K562 (cell line): Measurements from ENCODE around the gene EPB41L4B. TPM values are rescaled to one million over a fixed set of nuclear protein-coding genes. Genes with fewer than 3 reads are reported as not detected.
A peak's percentile ranks its signal among the peaks of the same experiment; 100 is the strongest.

Experiments used
- CXXC5 ChIP-seq: fragments of 250-450 bp; sonication (Bioruptor Pico); IDR thresholded peaks from 2 replicates; pipeline ENCODE4 v1.8.0; 2022; ENCODE audit warnings: inconsistent platforms, mild to moderate bottlenecking, moderate library complexity
- HEY1 ChIP-seq: fragments of 250-450 bp; sonication (Bioruptor Pico); IDR thresholded peaks from 2 replicates; pipeline ENCODE4 v1.5.0; 2020; ENCODE audit warnings: mild to moderate bottlenecking, moderate library complexity, borderline replicate concordance
- JUNB ChIP-seq: fragments of 450-650 bp; formaldehyde crosslinking; conservative IDR thresholded peaks from 2 replicates; pipeline ENCODE4 v1.4.0; 2020; ENCODE audit warnings: mild to moderate bottlenecking
- KDM2B ChIP-seq: fragments of 250-450 bp; sonication (Bioruptor Pico); IDR thresholded peaks from 2 replicates; pipeline ENCODE4 v1.8.0; 2021; ENCODE audit warnings: mild to moderate bottlenecking, moderate library complexity
- KLF1 ChIP-seq: fragments of 450-650 bp; IDR thresholded peaks from 2 replicates; pipeline ENCODE4 v1.6.1; 2016; ENCODE audit warnings: missing genetic modification characterization, missing compliant biosample characterization
- MEF2D ChIP-seq: conservative IDR thresholded peaks from 2 replicates; pipeline ENCODE4 v1.6.1; 2016; ENCODE audit warnings: low read depth, missing genetic modification characterization, missing compliant biosample characterization
- NCOA6 ChIP-seq: fragments of 450-650 bp; IDR thresholded peaks from 2 replicates; pipeline ENCODE4 v1.6.1; 2017; ENCODE audit warnings: mild to moderate bottlenecking
- POLR2AphosphoS2 ChIP-seq: IDR thresholded peaks from 2 replicates; pipeline ENCODE4 v1.6.1; 2012; ENCODE audit warnings: low read length, improper control_type of control experiment
- RB1 ChIP-seq: fragments of 450-650 bp; IDR thresholded peaks from 2 replicates; pipeline ENCODE4 v1.6.1; 2017; ENCODE audit warnings: low read depth, mild to moderate bottlenecking
- RBM25 ChIP-seq: fragments of 200-400 bp; formaldehyde crosslinking; IDR thresholded peaks from 2 replicates; pipeline ENCODE4 v1.6.1; 2018; ENCODE audit warnings: low read length, low read depth, moderate library complexity; ENCODE audit not compliant: severe bottlenecking
- ZBTB8A ChIP-seq: fragments of 450-650 bp; IDR thresholded peaks from 2 replicates; pipeline ENCODE4 v1.6.1; 2018; ENCODE audit warnings: mild to moderate bottlenecking, moderate library complexity; ENCODE audit not compliant: partially characterized antibody
- ZNF232 ChIP-seq: sonication (generic); formaldehyde crosslinking; IDR thresholded peaks from 2 replicates; pipeline ENCODE4 v1.8.0; 2022; ENCODE audit warnings: mild to moderate bottlenecking, missing genetic modification reagents
- ZNF347 ChIP-seq: fragments of 450-650 bp; formaldehyde crosslinking; IDR thresholded peaks from 2 replicates; pipeline ENCODE4 v1.4.0; 2020; ENCODE audit warnings: low read depth, mild to moderate bottlenecking, moderate library complexity
- ZNF830 ChIP-seq: fragments of 250-450 bp; sonication (Bioruptor Pico); IDR thresholded peaks from 2 replicates; pipeline ENCODE4 v1.5.0; 2021; ENCODE audit warnings: mild to moderate bottlenecking
- polyA plus RNA-seq, 8 experiments: library from polyadenylated mRNA; depleted of rRNA in 4 of 8; stranded (reverse) in 5 of 8; unstranded in 3 of 8; fragments of >200 nt; fragmentation: Nextera tagmentation in 2 of 8; fragmentation: Illumina TruSeq in 1 of 8; extraction: Ambion mirVana in 2 of 8; extraction: Trizol in 1 of 8; gene quantifications; 2 replicates each; pipeline versions ENCODE4 v1.2.1 to v1.2.3, GENCODE V29; 2011 to 2014; ENCODE audit warnings: inconsistent platforms in 1 of 8, missing spikeins in 1 of 8
- total RNA-seq, 7 experiments: library from RNA; depleted of rRNA in 6 of 7; stranded (reverse); fragments of >200 nt in 6 of 7; fragmentation: Illumina TruSeq in 2 of 7; extraction: Trizol in 2 of 7; gene quantifications; 2 replicates each; pipeline versions ENCODE4 v1.2.1 to v1.2.3, GENCODE V29; 2011 to 2021; ENCODE audit warnings: low replicate concordance in 1 of 7
- TF ChIP-seq, protein P1 (sequence below), 2 experiments: fragments of 450-650 bp; conservative IDR thresholded peaks; 2 replicates each; pipeline ENCODE4 v1.6.1; 2017; ENCODE audit warnings: mild to moderate bottlenecking in 2 of 2, moderate library complexity in 2 of 2
- TF ChIP-seq, protein P2 (sequence below), 2 experiments: fragments of 450-650 bp in 1 of 2; IDR thresholded peaks; 2 replicates each; pipeline ENCODE4 v1.6.1; 2011 to 2017; ENCODE audit warnings: low read depth in 2 of 2, antibody characterized with exemption in 1 of 2, borderline replicate concordance in 1 of 2, low read length in 1 of 2, mild to moderate bottlenecking in 1 of 2, mixed read lengths in 1 of 2; ENCODE audit not compliant: control insufficient read depth in 1 of 2
- TF ChIP-seq, protein P3 (sequence below): fragments of 450-650 bp; IDR thresholded peaks from 2 replicates; pipeline ENCODE4 v1.6.1; 2018; ENCODE audit not compliant: partially characterized antibody

The EPB41L4B gene
- total and polyA plus RNA-seq, 9 of the 15 experiments (the other 6 are each of a cell fraction or from before 2014, with no cell fraction given): 0.09 to 0.38 (median 0.21) TPM

DNA sequence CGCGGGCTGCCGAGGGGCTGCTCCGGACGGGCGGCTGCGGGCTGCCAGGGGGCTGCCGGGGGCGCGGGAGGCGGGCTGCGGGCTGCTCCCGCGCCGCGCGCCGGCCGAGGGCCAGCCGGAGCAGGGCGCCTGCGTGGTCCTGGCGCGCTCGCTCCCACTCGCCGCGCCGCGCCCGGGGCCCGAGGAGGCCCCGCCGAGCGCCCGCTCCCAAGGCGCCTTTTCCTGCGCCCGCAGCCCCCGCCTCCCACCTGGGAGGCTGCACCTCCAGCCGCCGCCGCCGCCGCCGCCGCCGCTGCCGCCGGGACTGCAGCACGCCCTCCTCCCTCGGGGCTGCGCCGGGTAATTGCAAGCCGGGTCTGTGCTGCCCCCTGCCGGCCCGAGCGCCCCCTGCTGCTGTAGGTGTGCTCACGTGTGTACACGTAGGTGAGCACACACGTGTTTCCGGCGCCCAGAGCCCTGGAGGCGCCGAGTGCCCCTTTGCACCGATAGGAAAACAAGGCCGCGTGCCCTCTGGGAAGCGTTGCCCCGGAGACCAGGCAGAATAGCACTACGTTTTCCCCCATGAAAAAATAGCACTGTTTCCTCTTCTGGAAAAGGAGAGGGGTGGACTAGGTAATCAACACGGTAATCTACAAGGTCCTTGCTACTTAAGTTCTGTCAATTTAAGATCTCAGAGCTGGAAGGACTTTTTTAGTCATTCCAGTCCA is at the start of gene EPB41L4B (continued):
- TF ChIP-seq, protein P1, sequence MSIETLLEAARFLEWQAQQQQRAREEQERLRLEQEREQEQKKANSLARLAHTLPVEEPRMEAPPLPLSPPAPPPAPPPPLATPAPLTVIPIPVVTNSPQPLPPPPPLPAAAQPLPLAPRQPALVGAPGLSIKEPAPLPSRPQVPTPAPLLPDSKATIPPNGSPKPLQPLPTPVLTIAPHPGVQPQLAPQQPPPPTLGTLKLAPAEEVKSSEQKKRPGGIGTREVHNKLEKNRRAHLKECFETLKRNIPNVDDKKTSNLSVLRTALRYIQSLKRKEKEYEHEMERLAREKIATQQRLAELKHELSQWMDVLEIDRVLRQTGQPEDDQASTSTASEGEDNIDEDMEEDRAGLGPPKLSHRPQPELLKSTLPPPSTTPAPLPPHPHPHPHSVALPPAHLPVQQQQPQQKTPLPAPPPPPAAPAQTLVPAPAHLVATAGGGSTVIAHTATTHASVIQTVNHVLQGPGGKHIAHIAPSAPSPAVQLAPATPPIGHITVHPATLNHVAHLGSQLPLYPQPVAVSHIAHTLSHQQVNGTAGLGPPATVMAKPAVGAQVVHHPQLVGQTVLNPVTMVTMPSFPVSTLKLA (conservative IDR thresholded peaks at IDR 0.05): peak; percentile 87 to 88
- TF ChIP-seq RB1 (peak; percentile 91), JUNB (no peak), HEY1 (no peak), KLF1 (no peak), KDM2B (no peak), ZNF830 (CRISPR knock-in tag) (no peak), RBM25 (no peak), NCOA6 (no peak), CXXC5 (peak; percentile 78), ZNF347 (CRISPR knock-in tag) (no peak), MEF2D (no peak), POLR2AphosphoS2 (no peak), ZBTB8A (no peak), ZNF232 (CRISPR knock-in tag) (no peak)
- TF ChIP-seq, protein P2, sequence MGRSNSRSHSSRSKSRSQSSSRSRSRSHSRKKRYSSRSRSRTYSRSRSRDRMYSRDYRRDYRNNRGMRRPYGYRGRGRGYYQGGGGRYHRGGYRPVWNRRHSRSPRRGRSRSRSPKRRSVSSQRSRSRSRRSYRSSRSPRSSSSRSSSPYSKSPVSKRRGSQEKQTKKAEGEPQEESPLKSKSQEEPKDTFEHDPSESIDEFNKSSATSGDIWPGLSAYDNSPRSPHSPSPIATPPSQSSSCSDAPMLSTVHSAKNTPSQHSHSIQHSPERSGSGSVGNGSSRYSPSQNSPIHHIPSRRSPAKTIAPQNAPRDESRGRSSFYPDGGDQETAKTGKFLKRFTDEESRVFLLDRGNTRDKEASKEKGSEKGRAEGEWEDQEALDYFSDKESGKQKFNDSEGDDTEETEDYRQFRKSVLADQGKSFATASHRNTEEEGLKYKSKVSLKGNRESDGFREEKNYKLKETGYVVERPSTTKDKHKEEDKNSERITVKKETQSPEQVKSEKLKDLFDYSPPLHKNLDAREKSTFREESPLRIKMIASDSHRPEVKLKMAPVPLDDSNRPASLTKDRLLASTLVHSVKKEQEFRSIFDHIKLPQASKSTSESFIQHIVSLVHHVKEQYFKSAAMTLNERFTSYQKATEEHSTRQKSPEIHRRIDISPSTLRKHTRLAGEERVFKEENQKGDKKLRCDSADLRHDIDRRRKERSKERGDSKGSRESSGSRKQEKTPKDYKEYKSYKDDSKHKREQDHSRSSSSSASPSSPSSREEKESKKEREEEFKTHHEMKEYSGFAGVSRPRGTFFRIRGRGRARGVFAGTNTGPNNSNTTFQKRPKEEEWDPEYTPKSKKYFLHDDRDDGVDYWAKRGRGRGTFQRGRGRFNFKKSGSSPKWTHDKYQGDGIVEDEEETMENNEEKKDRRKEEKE (IDR thresholded peaks at IDR 0.05; ENCODE audit: borderline replicate concordance in 1 of 2, control insufficient read depth in 1 of 2, low read depth in 2 of 2, low read length in 1 of 2): no peak
- TF ChIP-seq, protein P3, sequence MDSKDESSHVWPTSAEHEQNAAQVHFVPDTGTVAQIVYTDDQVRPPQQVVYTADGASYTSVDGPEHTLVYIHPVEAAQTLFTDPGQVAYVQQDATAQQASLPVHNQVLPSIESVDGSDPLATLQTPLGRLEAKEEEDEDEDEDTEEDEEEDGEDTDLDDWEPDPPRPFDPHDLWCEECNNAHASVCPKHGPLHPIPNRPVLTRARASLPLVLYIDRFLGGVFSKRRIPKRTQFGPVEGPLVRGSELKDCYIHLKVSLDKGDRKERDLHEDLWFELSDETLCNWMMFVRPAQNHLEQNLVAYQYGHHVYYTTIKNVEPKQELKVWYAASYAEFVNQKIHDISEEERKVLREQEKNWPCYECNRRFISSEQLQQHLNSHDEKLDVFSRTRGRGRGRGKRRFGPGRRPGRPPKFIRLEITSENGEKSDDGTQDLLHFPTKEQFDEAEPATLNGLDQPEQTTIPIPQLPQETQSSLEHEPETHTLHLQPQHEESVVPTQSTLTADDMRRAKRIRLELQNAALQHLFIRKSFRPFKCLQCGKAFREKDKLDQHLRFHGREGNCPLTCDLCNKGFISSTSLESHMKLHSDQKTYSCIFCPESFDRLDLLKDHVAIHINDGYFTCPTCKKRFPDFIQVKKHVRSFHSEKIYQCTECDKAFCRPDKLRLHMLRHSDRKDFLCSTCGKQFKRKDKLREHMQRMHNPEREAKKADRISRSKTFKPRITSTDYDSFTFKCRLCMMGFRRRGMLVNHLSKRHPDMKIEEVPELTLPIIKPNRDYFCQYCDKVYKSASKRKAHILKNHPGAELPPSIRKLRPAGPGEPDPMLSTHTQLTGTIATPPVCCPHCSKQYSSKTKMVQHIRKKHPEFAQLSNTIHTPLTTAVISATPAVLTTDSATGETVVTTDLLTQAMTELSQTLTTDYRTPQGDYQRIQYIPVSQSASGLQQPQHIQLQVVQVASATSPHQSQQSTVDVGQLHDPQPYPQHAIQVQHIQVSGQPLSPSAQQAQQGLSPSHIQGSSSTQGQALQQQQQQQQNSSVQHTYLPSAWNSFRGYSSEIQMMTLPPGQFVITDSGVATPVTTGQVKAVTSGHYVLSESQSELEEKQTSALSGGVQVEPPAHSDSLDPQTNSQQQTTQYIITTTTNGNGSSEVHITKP: no peak
